ENCODE results near the gene ETS1.

The ETS1 gene

GRCh38 chr11:128587415-128587814, at the start of gene ETS1:
TSS of gene ETS1 (minus strand) at chr11:128587558. CDS start at chr11:128573130, 14,428 bp downstream.
- no peak for DNase-seq

- no peak for DNase-seq
Measured at GRCh38 chr11:128634395-128634794, 47.0 kb upstream of the ETS1 start.

GRCh38 chr11:128633384-128633965, 46.1 kb upstream of the ETS1 start:
- DNase-seq: no peak

- peak; percentile 63 for DNase-seq
Measured at GRCh38 chr11:128632141-128632791, 44.9 kb upstream of the ETS1 start.

- DNase-seq: peak; percentile 97
Measured at GRCh38 chr11:128630367-128631230, 43.2 kb upstream of the ETS1 start.

GRCh38 chr11:128629516-128630106, 42.3 kb upstream of the ETS1 start:
- no peak for DNase-seq

GRCh38 chr11:128628686-128629085, 41.3 kb upstream of the ETS1 start:
- peak; percentile 41 for DNase-seq

- DNase-seq: no peak
Measured at GRCh38 chr11:128628325-128628673, 40.9 kb upstream of the ETS1 start.

- DNase-seq: peak; percentile 37
Measured at GRCh38 chr11:128627666-128628324, 40.4 kb upstream of the ETS1 start.

- no peak for DNase-seq
Measured at GRCh38 chr11:128626913-128627665, 39.7 kb upstream of the ETS1 start.

- no peak for DNase-seq
Measured at GRCh38 chr11:128625746-128626145, 38.4 kb upstream of the ETS1 start.

- DNase-seq: no peak
Measured at GRCh38 chr11:128625326-128625725, 38.0 kb upstream of the ETS1 start.

- peak; percentile 90 for DNase-seq
Measured at GRCh38 chr11:128624269-128625175, 37.2 kb upstream of the ETS1 start.

GRCh38 chr11:128623091-128623490, 35.7 kb upstream of the ETS1 start:
- DNase-seq: no peak

GRCh38 chr11:128621601-128622501, 34.5 kb upstream of the ETS1 start:
- DNase-seq: no peak

GRCh38 chr11:128620309-128621100, 33.1 kb upstream of the ETS1 start:
- DNase-seq: no peak

- DNase-seq: no peak
Measured at GRCh38 chr11:128619540-128620308, 32.4 kb upstream of the ETS1 start.

- no peak for DNase-seq
Measured at GRCh38 chr11:128619007-128619406, 31.6 kb upstream of the ETS1 start.
